Astrocyte (in vitro differentiated cells and primary cell): ENCODE measurements around the gene HGS. TPM values are rescaled to one million over a fixed set of nuclear protein-coding genes. Genes with fewer than 3 reads are reported as not detected.
A peak's percentile ranks its signal among the peaks of the same experiment; 100 is the strongest.

Experiments
- DNase-seq: peaks from one replicate; pipeline ENCODE4 v3.0.0-alpha.2; 2010; ENCODE audit warnings: low read depth
- FAIRE-seq: peaks from 2 replicates; lab custom pipeline; 2011; peaks lifted over from hg19 to GRCh38; lab: Jason Lieb, UNC
- H2AFZ ChIP-seq: 2 replicates; pipeline ENCODE4 v1.6.0; 2012; ENCODE audit warnings: low read depth, low read length, inconsistent platforms
- H3K27ac ChIP-seq: 2 replicates; pipeline ENCODE4 v1.5.1; 2011; ENCODE audit warnings: low read depth, low read length, inconsistent platforms
- H3K27me3 ChIP-seq: 2 replicates; pipeline ENCODE4 v1.6.0; 2011; ENCODE audit warnings: low read length, inconsistent platforms; ENCODE audit not compliant: insufficient read depth
- H3K36me3 ChIP-seq: 2 replicates; pipeline ENCODE4 v1.5.1; 2011; ENCODE audit warnings: low read length, inconsistent platforms; ENCODE audit not compliant: insufficient read depth
- H3K4me1 ChIP-seq: 2 replicates; pipeline ENCODE4 v1.5.1; 2011; ENCODE audit warnings: low read length, inconsistent platforms; ENCODE audit not compliant: insufficient read depth
- H3K4me2 ChIP-seq: 2 replicates; pipeline ENCODE4 v1.6.0; 2012; ENCODE audit warnings: low read length, inconsistent platforms
- H3K4me3 ChIP-seq: 2 replicates; pipeline ENCODE4 v1.5.1; 2011; ENCODE audit warnings: low read depth, mild to moderate bottlenecking, low read length, inconsistent platforms; ENCODE audit not compliant: insufficient read depth
- H3K79me2 ChIP-seq: 2 replicates; pipeline ENCODE4 v1.6.0; 2012; ENCODE audit warnings: mild to moderate bottlenecking, low read length, inconsistent platforms; ENCODE audit not compliant: insufficient read depth
- H3K9ac ChIP-seq: 2 replicates; pipeline ENCODE4 v1.6.0; 2012; ENCODE audit warnings: mild to moderate bottlenecking, low read length, inconsistent platforms
- H3K9me3 ChIP-seq: 2 replicates; pipeline ENCODE4 v1.5.1; 2012; ENCODE audit warnings: low read depth, mild to moderate bottlenecking, low read length, inconsistent platforms; ENCODE audit not compliant: insufficient read depth
- H4K20me1 ChIP-seq: 2 replicates; pipeline ENCODE4 v1.6.0; 2012; ENCODE audit warnings: low read length, inconsistent platforms; ENCODE audit not compliant: insufficient read depth
- H3K27ac Mint-ChIP-seq: one replicate; pipeline ENCODE4 v1.8.0; 2021; ENCODE audit warnings: mild to moderate bottlenecking, mixed read lengths; ENCODE audit not compliant: unreplicated experiment
- H3K27me3 Mint-ChIP-seq: one replicate; pipeline ENCODE4 v1.8.0; 2021; ENCODE audit warnings: low read depth, mixed read lengths; ENCODE audit not compliant: unreplicated experiment
- H3K36me3 Mint-ChIP-seq: one replicate; pipeline ENCODE4 v1.8.0; 2021; ENCODE audit warnings: low read depth, mixed read lengths; ENCODE audit not compliant: unreplicated experiment
- H3K4me1 Mint-ChIP-seq: one replicate; pipeline ENCODE4 v1.8.0; 2021; ENCODE audit warnings: low read depth, mixed read lengths; ENCODE audit not compliant: unreplicated experiment
- H3K4me3 Mint-ChIP-seq: one replicate; pipeline ENCODE4 v1.8.0; 2021; ENCODE audit warnings: mild to moderate bottlenecking, moderate library complexity, mixed read lengths; ENCODE audit not compliant: unreplicated experiment
- H3K9me3 Mint-ChIP-seq: one replicate; pipeline ENCODE4 v1.8.0; 2021; ENCODE audit warnings: mild to moderate bottlenecking, mixed read lengths; ENCODE audit not compliant: unreplicated experiment
- EZH2 ChIP-seq: IDR thresholded peaks from 2 replicates; pipeline ENCODE4 v1.6.1; 2012; ENCODE audit warnings: mild to moderate bottlenecking, low read length, inconsistent platforms; ENCODE audit not compliant: insufficient read depth
- total RNA-seq: library from RNA; stranded (reverse); gene quantifications from 2 replicates; pipeline ENCODE4 v1.2.1, GENCODE V29; 2021
- TF ChIP-seq, protein P1 (sequence below): IDR thresholded peaks from 2 replicates; pipeline ENCODE4 v1.5.1; 2011; ENCODE audit warnings: low read depth, mild to moderate bottlenecking, inconsistent platforms, low read length, moderate library complexity; ENCODE audit not compliant: insufficient read depth

Gene HGS
- total RNA-seq, 1 donor from 2014 or later, result 122 TPM

DNA sequence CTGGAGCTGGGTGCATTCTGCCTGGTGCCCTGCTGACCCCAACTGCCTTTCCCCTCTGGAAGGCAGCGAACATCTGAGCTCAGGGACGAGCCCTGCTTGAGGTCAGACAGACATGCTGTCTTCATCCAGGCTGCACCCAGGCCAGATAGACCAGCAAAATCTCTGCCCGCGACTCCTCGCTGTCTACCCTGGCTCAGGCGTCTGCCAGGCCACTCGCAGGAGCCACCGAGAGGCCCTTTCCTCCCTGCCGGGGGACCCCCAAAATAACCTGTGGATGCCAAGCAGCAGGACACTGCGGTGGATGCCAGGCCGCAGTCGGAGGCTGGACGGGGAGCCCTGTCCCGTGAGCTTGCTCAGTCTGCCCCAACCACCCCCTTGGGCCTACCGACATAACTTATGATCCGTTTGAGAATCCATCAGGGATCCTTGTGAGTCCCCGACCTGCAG lies 25.0 kb downstream of the HGS start:
- H3K36me3 Mint-ChIP-seq, result peaks cover 14% of the 10 kb centered on the region
- DNase-seq, result no peak
- no peak overlapping the region for H3K4me3 Mint-ChIP-seq
- Histone ChIP-seq H3K79me2 (peaks cover 29% of the 10 kb centered on the region), H3K27me3 (no peaks in the 10 kb centered on the region), H3K27ac (no peak overlapping the region), H4K20me1 (peaks cover 56% of the 10 kb centered on the region), H3K36me3 (peaks cover 5% of the 10 kb centered on the region), H2AFZ (no peak overlapping the region), H3K9me3 (no peaks in the 10 kb centered on the region), H3K4me2 (no peak overlapping the region), H3K9ac (no peak overlapping the region), H3K4me3 (no peak overlapping the region), H3K4me1 (peaks cover 44% of the 10 kb centered on the region)
- H3K27ac Mint-ChIP-seq, result no peak overlapping the region
- no peak for FAIRE-seq
- no peaks in the 10 kb centered on the region for H3K9me3 Mint-ChIP-seq
- H3K27me3 Mint-ChIP-seq, result no peaks in the 10 kb centered on the region
- TF ChIP-seq, protein P1, sequence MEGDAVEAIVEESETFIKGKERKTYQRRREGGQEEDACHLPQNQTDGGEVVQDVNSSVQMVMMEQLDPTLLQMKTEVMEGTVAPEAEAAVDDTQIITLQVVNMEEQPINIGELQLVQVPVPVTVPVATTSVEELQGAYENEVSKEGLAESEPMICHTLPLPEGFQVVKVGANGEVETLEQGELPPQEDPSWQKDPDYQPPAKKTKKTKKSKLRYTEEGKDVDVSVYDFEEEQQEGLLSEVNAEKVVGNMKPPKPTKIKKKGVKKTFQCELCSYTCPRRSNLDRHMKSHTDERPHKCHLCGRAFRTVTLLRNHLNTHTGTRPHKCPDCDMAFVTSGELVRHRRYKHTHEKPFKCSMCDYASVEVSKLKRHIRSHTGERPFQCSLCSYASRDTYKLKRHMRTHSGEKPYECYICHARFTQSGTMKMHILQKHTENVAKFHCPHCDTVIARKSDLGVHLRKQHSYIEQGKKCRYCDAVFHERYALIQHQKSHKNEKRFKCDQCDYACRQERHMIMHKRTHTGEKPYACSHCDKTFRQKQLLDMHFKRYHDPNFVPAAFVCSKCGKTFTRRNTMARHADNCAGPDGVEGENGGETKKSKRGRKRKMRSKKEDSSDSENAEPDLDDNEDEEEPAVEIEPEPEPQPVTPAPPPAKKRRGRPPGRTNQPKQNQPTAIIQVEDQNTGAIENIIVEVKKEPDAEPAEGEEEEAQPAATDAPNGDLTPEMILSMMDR, result no peak
- TF ChIP-seq EZH2, result no peak
- peaks cover 12% of the 10 kb centered on the region for H3K4me1 Mint-ChIP-seq

DNA sequence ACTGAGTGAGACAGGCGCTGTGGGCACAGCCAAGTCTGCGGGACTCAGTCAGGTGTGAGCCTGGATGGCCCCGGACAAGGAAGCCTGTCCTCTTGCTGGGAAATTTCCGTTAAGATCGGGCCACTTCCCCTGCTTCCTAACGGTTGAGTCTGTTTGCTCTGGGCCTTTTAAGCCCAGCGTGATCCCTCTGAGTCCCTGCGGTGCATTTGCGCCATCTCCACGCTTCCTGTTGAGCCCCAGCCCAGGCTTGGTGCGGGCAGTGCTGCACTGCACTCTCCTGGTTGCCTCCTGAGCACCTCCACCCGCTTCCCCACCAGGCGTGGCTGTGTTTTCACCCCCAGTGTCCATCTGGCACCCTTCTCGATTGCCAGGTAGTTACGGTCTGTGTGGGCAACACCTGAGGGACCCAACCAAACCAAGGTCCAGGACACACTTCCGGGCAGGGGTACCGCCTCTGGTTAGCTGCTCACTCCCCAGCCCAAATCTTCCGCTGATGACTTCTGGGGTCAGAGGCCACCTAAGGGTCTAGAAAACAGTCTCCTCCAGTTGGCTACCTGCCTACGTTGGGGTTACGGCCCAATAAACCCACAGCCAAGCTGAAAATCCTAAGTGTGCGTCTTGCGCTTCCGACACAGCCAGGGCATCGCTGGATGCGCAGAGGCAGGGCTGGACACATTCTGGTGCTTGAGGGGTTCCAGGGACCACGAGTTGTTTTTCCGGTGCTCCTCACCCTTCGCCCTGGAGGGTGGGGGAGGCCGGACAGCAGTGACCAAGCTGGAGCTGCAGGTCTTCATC lies 26.9 kb downstream of the HGS start:
- TF ChIP-seq, protein P1, result no peak
- TF ChIP-seq EZH2, result no peak
- Histone ChIP-seq H4K20me1 (peaks cover 49% of the 10 kb centered on the region), H3K9ac (peak overlapping the region; percentile 27), H3K4me2 (peak overlapping the region; percentile 89), H3K4me1 (peaks cover 34% of the 10 kb centered on the region), H3K36me3 (peaks cover 5% of the 10 kb centered on the region), H3K27me3 (no peaks in the 10 kb centered on the region), H3K9me3 (no peaks in the 10 kb centered on the region), H2AFZ (no peak overlapping the region), H3K79me2 (peaks cover 18% of the 10 kb centered on the region), H3K27ac (no peak overlapping the region), H3K4me3 (peak overlapping the region; percentile 5)
- no peak for DNase-seq
- no peaks in the 10 kb centered on the region for H3K9me3 Mint-ChIP-seq
- H3K27ac Mint-ChIP-seq, result peak overlapping the region; percentile 41
- H3K4me1 Mint-ChIP-seq, result peaks cover 7% of the 10 kb centered on the region
- peaks cover 8% of the 10 kb centered on the region for H3K36me3 Mint-ChIP-seq
- H3K27me3 Mint-ChIP-seq, result no peaks in the 10 kb centered on the region
- no peak for FAIRE-seq
- peak overlapping the region; percentile 77 for H3K4me3 Mint-ChIP-seq
